Dermis microvascular lymphatic vessel endothelial cell (primary cell): ENCODE data around the gene WNK2. TPM values are rescaled to one million over a fixed set of nuclear protein-coding genes. Genes with fewer than 3 reads are reported as not detected.

ENCODE experiments used
- DNase-seq, 2 donors: peaks; one replicate each; pipeline versions ENCODE4 v3.0.0 to v3.0.0-alpha.2; 2010; ENCODE audit warnings: low read depth in 2 of 2
- total RNA-seq: library from RNA; depleted of rRNA; stranded (reverse); fragments of >200 nt; gene quantifications from 2 replicates; pipeline ENCODE4 v1.2.1, GENCODE V29; 2014

WNK2 gene
- total RNA-seq, 1 donor from 2014 or later: under 0.01 TPM

GRCh38 chr9:93198838-93199625, 15.1 kb downstream of the WNK2 start:
- no peak for DNase-seq

GRCh38 chr9:93200449-93200742, 16.5 kb downstream of the WNK2 start:
- no peak for DNase-seq

GRCh38 chr9:93200989-93201334, 17.0 kb downstream of the WNK2 start:
- no peak for DNase-seq

GRCh38 chr9:93203026-93203717, 19.2 kb downstream of the WNK2 start:
- DNase-seq: no peak

- DNase-seq: no peak
Observed at GRCh38 chr9:93203718-93204469, 20.0 kb downstream of the WNK2 start.

GRCh38 chr9:93204470-93205043, 20.6 kb downstream of the WNK2 start:
- no peak for DNase-seq

GRCh38 chr9:93205045-93205768, 21.3 kb downstream of the WNK2 start:
- peak in 1 of 2 donors; percentile 4 for DNase-seq

- no peak for DNase-seq
Observed at GRCh38 chr9:93205896-93206575, 22.1 kb downstream of the WNK2 start.

GRCh38 chr9:93206576-93207155, 22.7 kb downstream of the WNK2 start:
- DNase-seq: no peak

GRCh38 chr9:93207326-93207814, 23.4 kb downstream of the WNK2 start:
- DNase-seq: no peak

- DNase-seq: no peak
Observed at GRCh38 chr9:93207860-93208734, 24.2 kb downstream of the WNK2 start.

- DNase-seq: no peak
Observed at GRCh38 chr9:93209097-93209496, 25.2 kb downstream of the WNK2 start.

GRCh38 chr9:93209576-93210323, 25.8 kb downstream of the WNK2 start:
- no peak for DNase-seq

- DNase-seq: no peak
Observed at GRCh38 chr9:93210324-93210973, 26.5 kb downstream of the WNK2 start.

- DNase-seq: no peak
Observed at GRCh38 chr9:93210974-93211653, 27.2 kb downstream of the WNK2 start.

GRCh38 chr9:93211654-93212001, 27.7 kb downstream of the WNK2 start:
- DNase-seq: no peak

GRCh38 chr9:93212409-93212808, 28.5 kb downstream of the WNK2 start:
- no peak for DNase-seq

GRCh38 chr9:93216073-93216365, 32.1 kb downstream of the WNK2 start:
- no peak for DNase-seq
